K562 (cell line): ENCODE results near the gene PPP2R2B. TPM values are rescaled to one million over a fixed set of nuclear protein-coding genes. Genes with fewer than 3 reads are reported as not detected.

Experiments used
- EGR1 ChIP-seq: fragments of 450-650 bp; conservative IDR thresholded peaks from 2 replicates; pipeline ENCODE4 v1.6.1; 2017; ENCODE audit warnings: mild to moderate bottlenecking
- MGA ChIP-seq: fragments of 450-650 bp; IDR thresholded peaks from 2 replicates; pipeline ENCODE4 v1.6.1; 2016; ENCODE audit warnings: mild to moderate bottlenecking, moderate library complexity
- SETDB1 ChIP-seq: IDR thresholded peaks from one replicate; pipeline ENCODE4 v1.6.1; 2012; ENCODE audit warnings: low read length, control low read depth, inconsistent platforms
- ZNF274 ChIP-seq: IDR thresholded peaks from 2 replicates; pipeline ENCODE4 v1.6.1; 2011; ENCODE audit warnings: low read depth, mild to moderate bottlenecking, low read length, moderate library complexity, borderline replicate concordance
- polyA plus RNA-seq, 8 experiments: library from polyadenylated mRNA; depleted of rRNA in 4 of 8; stranded (reverse) in 5 of 8; unstranded in 3 of 8; fragments of >200 nt; fragmentation: Nextera tagmentation in 2 of 8; fragmentation: Illumina TruSeq in 1 of 8; extraction: Ambion mirVana in 2 of 8; extraction: Trizol in 1 of 8; gene quantifications; 2 replicates each; pipeline versions ENCODE4 v1.2.1 to v1.2.3, GENCODE V29; 2011 to 2014; ENCODE audit warnings: inconsistent platforms in 1 of 8, missing spikeins in 1 of 8
- total RNA-seq, 7 experiments: library from RNA; depleted of rRNA in 6 of 7; stranded (reverse); fragments of >200 nt in 6 of 7; fragmentation: Illumina TruSeq in 2 of 7; extraction: Trizol in 2 of 7; gene quantifications; 2 replicates each; pipeline versions ENCODE4 v1.2.1 to v1.2.3, GENCODE V29; 2011 to 2021; ENCODE audit warnings: low replicate concordance in 1 of 7
- TF ChIP-seq, protein P1 (sequence below): sonication (generic); formaldehyde crosslinking; IDR thresholded peaks from 2 replicates; pipeline ENCODE4 v1.4.0; 2020; ENCODE audit warnings: mild to moderate bottlenecking, missing genetic modification reagents
- TF ChIP-seq, protein P2 (sequence below): sonication (generic); formaldehyde crosslinking; IDR thresholded peaks from 2 replicates; pipeline ENCODE4 v1.9.0; 2022; ENCODE audit warnings: mild to moderate bottlenecking, missing genetic modification reagents

The PPP2R2B gene
- total and polyA plus RNA-seq, 9 of the 15 experiments (the other 6 are each of a cell fraction or from before 2014, with no cell fraction given): not detected

DNA sequence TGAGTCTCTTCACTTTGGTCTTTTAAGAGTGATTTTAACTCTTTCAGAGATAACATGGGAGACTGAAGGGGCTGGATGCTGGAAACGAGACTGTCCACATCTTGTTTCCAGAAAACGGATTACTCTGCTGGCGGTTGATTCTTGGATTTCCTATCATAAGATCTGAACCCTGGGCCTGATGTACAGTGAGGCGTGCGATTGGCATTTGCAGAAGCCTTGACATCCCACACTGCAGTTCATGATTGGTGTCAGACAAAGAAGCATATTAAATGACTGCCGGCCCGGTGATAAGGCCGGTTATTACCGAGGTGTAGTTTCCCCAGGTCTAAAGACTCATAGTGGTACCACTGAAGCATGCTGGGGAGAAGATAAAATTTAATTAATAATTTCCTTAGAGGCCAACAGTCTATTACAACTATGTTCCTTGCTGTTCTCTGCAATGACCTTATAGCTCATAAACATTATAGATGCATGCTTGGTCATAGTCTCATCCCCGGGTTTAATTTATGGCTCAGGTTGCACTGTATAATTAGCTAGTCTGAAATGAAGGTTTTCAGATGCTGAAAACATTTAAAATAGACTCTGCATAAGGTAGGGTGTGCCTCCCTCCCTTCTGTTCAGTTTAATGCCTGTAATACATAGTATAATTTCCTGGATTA lies 99.2 kb downstream of the PPP2R2B start (continued):
- TF ChIP-seq MGA (no peak), SETDB1 (no peak), EGR1 (no peak), ZNF274 (no peak)
- TF ChIP-seq, protein P1, sequence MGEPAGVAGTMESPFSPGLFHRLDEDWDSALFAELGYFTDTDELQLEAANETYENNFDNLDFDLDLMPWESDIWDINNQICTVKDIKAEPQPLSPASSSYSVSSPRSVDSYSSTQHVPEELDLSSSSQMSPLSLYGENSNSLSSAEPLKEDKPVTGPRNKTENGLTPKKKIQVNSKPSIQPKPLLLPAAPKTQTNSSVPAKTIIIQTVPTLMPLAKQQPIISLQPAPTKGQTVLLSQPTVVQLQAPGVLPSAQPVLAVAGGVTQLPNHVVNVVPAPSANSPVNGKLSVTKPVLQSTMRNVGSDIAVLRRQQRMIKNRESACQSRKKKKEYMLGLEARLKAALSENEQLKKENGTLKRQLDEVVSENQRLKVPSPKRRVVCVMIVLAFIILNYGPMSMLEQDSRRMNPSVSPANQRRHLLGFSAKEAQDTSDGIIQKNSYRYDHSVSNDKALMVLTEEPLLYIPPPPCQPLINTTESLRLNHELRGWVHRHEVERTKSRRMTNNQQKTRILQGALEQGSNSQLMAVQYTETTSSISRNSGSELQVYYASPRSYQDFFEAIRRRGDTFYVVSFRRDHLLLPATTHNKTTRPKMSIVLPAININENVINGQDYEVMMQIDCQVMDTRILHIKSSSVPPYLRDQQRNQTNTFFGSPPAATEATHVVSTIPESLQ (CRISPR knock-in tag): no peak
- TF ChIP-seq, protein P2, sequence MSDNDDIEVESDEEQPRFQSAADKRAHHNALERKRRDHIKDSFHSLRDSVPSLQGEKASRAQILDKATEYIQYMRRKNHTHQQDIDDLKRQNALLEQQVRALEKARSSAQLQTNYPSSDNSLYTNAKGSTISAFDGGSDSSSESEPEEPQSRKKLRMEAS (CRISPR knock-in tag): no peak
